ENCODE data around the gene USH2A.

GRCh38 chr1:215878128-215878527 is 545.1 kb downstream of the USH2A start:
- TF ChIP-seq CTCF (IDR thresholded peaks at IDR 0.05; ENCODE audit: insufficient read depth, low read length, poor library complexity, severe bottlenecking) (no peak), EZH2phosphoT487 (conservative IDR thresholded peaks at IDR 0.05; ENCODE audit: low read length) (no peak)

All from SU-DHL-6 (cell line).